Liver (tissue), 3 donors: ENCODE data around the gene PCED1B.

Experiments
- EGR1 ChIP-seq, 2 donors: IDR thresholded peaks; 2 replicates each; pipeline ENCODE4 v1.6.1; 2016 to 2018; ENCODE audit warnings: antibody characterized with exemption in 2 of 2, low read depth in 2 of 2
- FOXA1 ChIP-seq: IDR thresholded peaks from 2 replicates; pipeline ENCODE4 v1.6.1; 2016; ENCODE audit warnings: antibody characterized with exemption
- JUND ChIP-seq, 2 donors: IDR thresholded peaks; 2 replicates each; pipeline ENCODE4 v1.6.1; 2016; ENCODE audit warnings: antibody characterized with exemption in 2 of 2
- RAD21 ChIP-seq, 2 donors: IDR thresholded peaks; 2 replicates each; pipeline ENCODE4 v1.6.1; 2016; ENCODE audit warnings: antibody characterized with exemption in 2 of 2, mild to moderate bottlenecking in 2 of 2
- TAF1 ChIP-seq: conservative IDR thresholded peaks from 2 replicates; pipeline ENCODE4 v1.6.1; 2016; ENCODE audit warnings: antibody characterized with exemption, mild to moderate bottlenecking
- YY1 ChIP-seq: IDR thresholded peaks from 2 replicates; pipeline ENCODE4 v1.6.1; 2016; ENCODE audit warnings: antibody characterized with exemption, mild to moderate bottlenecking
- TF ChIP-seq, protein P1 (sequence below): fragments of 150-350 bp; IDR thresholded peaks from 2 replicates; pipeline ENCODE4 v1.5.1; 2017; ENCODE audit warnings: improper control_type of control experiment, low read depth, low read length; ENCODE audit not compliant: missing input control
- TF ChIP-seq, protein P2 (sequence below): IDR thresholded peaks from 2 replicates; pipeline ENCODE4 v1.6.1; 2016; ENCODE audit warnings: antibody characterized with exemption
- TF ChIP-seq, protein P3 (sequence below): IDR thresholded peaks from 2 replicates; pipeline ENCODE4 v1.6.1; 2016; ENCODE audit warnings: antibody characterized with exemption
- donor health status: healthy.
- donor health status: healthy.

DNA sequence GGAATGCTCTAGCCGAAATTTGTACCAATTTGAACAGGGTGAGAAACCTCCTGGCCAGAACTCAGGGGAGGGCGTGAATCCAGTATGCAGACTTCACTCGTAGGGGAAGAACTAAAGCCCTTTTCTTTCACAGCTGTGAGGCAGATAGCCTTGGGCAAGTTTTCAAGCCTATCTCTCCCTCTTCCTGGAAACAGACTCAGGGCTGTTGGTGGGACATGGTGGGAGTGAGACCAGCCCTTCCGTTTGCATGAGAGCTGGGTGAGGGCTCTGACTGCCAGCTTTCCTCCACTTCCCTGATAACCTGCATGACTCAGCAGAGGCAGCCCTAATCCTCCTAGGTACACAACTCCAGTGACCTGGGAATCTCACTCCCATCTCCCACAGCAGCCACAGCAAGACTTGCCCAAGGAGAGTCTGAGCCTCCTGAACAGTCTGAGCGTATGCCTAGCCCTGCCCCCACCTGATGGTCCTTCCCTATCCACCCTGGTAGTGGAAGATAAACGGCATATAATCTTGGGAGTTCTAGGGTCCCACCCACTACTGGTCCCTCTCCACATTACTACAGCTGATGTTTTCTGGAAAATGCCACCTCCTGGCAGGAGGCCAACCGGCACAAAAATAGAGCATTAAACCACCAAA is 170.4 kb downstream of the PCED1B start:
- TF ChIP-seq, protein P1, sequence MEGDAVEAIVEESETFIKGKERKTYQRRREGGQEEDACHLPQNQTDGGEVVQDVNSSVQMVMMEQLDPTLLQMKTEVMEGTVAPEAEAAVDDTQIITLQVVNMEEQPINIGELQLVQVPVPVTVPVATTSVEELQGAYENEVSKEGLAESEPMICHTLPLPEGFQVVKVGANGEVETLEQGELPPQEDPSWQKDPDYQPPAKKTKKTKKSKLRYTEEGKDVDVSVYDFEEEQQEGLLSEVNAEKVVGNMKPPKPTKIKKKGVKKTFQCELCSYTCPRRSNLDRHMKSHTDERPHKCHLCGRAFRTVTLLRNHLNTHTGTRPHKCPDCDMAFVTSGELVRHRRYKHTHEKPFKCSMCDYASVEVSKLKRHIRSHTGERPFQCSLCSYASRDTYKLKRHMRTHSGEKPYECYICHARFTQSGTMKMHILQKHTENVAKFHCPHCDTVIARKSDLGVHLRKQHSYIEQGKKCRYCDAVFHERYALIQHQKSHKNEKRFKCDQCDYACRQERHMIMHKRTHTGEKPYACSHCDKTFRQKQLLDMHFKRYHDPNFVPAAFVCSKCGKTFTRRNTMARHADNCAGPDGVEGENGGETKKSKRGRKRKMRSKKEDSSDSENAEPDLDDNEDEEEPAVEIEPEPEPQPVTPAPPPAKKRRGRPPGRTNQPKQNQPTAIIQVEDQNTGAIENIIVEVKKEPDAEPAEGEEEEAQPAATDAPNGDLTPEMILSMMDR, result no peak
- TF ChIP-seq RAD21 (IDR thresholded peaks at IDR 0.05) (no peak), TAF1 (no peak), YY1 (no peak), FOXA1 (no peak), JUND (IDR thresholded peaks at IDR 0.05) (no peak), EGR1 (IDR thresholded peaks at IDR 0.05; ENCODE audit: low read depth in 2 of 2) (no peak)
- TF ChIP-seq, protein P2, sequence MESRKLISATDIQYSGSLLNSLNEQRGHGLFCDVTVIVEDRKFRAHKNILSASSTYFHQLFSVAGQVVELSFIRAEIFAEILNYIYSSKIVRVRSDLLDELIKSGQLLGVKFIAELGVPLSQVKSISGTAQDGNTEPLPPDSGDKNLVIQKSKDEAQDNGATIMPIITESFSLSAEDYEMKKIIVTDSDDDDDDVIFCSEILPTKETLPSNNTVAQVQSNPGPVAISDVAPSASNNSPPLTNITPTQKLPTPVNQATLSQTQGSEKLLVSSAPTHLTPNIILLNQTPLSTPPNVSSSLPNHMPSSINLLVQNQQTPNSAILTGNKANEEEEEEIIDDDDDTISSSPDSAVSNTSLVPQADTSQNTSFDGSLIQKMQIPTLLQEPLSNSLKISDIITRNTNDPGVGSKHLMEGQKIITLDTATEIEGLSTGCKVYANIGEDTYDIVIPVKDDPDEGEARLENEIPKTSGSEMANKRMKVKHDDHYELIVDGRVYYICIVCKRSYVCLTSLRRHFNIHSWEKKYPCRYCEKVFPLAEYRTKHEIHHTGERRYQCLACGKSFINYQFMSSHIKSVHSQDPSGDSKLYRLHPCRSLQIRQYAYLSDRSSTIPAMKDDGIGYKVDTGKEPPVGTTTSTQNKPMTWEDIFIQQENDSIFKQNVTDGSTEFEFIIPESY, result no peak
- TF ChIP-seq, protein P3, sequence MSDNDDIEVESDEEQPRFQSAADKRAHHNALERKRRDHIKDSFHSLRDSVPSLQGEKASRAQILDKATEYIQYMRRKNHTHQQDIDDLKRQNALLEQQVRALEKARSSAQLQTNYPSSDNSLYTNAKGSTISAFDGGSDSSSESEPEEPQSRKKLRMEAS, result no peak
